GM12864 (cell line): Measurements from ENCODE around the gene ARMS2.

Source experiments
- DNase-seq: peaks from one replicate; pipeline ENCODE4 v3.0.0-alpha.2; 2011; ENCODE audit warnings: low read depth
- H3K4me3 ChIP-seq: 2 replicates; pipeline ENCODE4 v1.5.1; 2011; ENCODE audit warnings: mild to moderate bottlenecking, low read depth, low read length, control low read depth
- TF ChIP-seq, protein P1 (sequence below): IDR thresholded peaks from 2 replicates; pipeline ENCODE4 v1.5.1; 2011; ENCODE audit warnings: low read depth, mild to moderate bottlenecking, moderate library complexity, low read length, control low read depth, inconsistent platforms; ENCODE audit errors: missing control alignments

ARMS2 gene

DNA sequence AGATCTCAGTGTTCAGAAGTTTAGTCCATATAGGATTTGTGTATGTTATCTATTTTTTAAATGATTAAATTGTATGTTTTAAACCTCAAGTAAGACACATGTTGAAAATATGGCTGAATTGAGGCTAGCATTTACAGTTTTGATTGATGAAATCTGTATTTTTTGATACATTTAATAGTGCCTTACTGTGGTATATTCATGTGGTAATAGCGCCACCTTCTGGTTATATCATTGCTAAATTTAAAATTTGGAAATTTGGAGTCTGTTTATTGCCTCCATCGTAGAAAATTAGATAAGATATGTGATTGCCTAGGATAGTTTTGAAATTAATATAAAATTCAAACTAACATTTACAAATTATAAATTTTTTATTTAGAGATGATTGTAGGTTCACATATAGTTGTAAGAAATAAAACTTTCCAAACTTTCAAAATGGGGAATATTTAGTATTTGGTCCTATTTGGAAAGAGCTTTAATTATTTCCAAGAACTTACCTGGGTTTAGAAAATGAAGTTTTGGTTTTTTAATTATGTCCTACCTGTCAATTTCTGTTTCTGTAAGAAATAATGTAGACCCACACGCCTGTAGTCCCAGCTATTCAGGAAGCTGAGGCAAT lies 19.1 kb upstream of the ARMS2 start:
- no peak overlapping the region for H3K4me3 ChIP-seq
- TF ChIP-seq, protein P1, sequence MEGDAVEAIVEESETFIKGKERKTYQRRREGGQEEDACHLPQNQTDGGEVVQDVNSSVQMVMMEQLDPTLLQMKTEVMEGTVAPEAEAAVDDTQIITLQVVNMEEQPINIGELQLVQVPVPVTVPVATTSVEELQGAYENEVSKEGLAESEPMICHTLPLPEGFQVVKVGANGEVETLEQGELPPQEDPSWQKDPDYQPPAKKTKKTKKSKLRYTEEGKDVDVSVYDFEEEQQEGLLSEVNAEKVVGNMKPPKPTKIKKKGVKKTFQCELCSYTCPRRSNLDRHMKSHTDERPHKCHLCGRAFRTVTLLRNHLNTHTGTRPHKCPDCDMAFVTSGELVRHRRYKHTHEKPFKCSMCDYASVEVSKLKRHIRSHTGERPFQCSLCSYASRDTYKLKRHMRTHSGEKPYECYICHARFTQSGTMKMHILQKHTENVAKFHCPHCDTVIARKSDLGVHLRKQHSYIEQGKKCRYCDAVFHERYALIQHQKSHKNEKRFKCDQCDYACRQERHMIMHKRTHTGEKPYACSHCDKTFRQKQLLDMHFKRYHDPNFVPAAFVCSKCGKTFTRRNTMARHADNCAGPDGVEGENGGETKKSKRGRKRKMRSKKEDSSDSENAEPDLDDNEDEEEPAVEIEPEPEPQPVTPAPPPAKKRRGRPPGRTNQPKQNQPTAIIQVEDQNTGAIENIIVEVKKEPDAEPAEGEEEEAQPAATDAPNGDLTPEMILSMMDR = peak; percentile 9
- DNase-seq = peak; percentile 4

DNA sequence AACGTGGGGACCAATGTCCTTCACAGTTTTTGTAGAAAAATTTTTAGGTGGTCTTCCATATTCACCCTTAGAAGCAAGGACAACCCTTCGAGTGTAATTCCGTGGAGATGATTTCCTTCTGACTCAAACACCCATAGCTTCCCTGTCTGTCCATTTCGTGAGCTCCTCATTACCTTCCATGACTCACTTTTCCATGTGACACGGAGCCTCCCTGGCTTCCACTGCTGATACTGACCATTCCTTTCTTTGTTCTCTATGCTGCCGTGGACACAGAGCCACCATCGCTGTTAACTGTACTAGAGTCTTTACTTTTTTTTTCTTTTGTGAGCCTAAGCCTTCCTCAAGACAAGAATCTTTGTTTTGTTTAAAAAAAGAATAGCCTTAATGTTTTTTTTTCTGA lies 12.5 kb upstream of the ARMS2 start:
- H3K4me3 ChIP-seq = no peak overlapping the region
- no peak for DNase-seq
- TF ChIP-seq, protein P1 = no peak

DNA sequence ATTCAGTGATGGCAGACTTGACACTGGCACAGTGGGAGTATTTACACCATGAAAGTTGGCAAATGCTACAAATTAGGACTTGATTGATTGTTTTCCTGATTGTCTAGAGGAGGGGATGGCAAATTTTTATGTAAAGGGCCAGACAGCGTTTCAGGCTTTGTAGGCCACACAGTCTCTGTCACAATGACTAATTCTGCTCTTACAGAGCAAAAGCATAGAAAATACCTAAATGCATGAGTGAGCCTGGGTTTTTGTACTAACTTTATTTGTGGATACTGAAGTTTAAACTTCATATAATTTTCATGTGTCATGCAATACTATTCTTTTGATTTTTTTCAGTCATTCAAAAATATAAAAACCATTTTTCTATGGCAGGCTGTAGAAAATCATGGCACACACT lies 9.0 kb upstream of the ARMS2 start:
- H3K4me3 ChIP-seq = no peak overlapping the region
- no peak for DNase-seq
- TF ChIP-seq, protein P1 = no peak

DNA sequence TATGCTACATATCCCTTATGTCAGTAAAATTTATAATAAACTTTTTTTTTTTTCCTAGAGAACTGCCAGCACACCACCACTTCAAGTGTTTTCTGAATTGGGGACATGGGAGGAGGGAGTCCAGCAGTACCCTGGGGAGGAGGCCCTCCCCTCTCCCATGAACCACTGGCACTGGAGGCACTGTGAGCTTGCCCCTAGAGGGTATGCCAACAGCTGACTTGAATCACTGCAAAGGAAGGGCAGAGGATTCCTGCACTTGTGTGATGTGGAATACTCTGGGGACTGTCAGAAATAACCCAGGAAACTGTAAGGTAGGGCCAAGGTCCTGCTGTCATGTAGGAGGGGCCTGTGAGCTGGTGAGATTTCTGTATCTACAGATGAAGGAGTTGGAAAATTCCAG lies 8.5 kb upstream of the ARMS2 start:
- TF ChIP-seq, protein P1 = no peak
- DNase-seq = no peak
- no peak overlapping the region for H3K4me3 ChIP-seq

DNA sequence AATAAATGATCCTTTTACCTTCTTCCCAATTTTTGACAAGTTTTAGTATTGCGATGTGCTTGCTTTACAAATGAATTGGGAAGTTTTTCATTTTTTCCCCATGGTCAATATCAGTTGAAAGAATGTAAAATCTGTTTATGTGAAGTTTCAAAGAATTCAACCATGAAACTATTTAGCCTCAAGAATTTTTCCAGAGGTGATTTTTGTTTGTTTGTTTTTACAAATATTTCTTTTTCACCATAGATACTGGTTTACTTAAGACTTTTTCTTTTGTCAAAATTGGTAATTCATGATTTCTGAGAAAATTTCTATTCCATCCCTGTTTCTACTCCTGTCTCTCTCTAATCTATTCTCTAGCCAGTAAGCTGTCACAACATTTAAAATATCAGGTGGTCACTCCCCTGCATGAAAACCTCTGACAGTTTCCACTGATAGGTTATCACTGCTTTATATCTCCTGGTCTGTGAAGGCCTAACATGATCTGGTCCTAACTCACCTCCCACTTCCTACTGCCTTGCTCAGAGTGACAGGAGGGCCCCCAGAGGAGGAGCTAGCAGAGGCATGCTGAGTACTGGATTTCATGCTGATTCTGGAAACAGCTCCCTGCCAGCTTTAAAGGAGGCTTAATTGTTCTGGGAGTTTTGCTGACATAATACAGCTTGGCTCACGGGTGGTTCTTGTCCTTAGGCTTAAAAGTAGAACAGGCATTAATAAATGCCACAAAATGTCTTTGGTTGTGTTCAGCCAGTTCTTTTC lies 7.6 kb upstream of the ARMS2 start:
- H3K4me3 ChIP-seq = no peak overlapping the region
- no peak for DNase-seq
- TF ChIP-seq, protein P1 = no peak

DNA sequence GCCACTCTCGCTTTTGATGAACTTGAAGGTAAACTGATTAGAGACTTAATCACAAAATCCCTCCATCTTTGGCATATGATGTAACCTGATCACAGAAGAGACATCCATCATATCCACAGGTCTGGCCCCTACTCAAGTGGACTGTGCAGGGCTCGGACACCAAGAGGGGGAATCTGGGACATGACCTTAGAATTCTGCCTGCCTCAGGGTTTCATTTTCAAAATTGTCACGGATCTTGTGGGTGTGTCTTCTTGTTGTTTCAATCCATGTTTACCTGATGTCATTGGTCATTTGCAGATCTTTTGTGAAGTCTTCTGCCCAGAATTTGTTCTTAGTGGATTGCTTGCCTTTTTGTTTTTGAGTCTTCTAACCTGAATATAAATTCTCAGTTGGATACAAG lies 5.9 kb upstream of the ARMS2 start:
- DNase-seq = no peak
- no peak overlapping the region for H3K4me3 ChIP-seq
- TF ChIP-seq, protein P1 = no peak

DNA sequence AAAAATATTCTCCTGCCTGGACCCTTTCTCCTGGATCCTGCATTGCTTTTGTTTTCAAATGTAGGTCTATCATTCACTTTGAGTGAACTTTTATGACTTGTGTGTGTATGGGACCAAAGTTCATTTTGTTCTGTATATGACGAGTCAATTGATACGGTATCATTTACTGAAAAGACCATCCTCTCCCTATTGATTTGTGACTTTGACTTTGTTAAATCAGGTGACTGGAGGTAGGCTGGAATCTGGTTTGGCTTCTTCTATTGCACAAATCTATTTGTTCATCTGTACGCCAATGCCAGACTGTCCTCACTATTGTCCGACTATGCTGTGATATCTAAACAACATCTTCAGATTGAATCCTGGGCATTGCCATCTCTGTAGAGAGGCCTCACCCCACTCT lies 5.3 kb upstream of the ARMS2 start:
- DNase-seq = no peak
- TF ChIP-seq, protein P1 = no peak
- H3K4me3 ChIP-seq = no peak overlapping the region
